HG03520 (cell line): ENCODE data around the gene MYOM3.
"Not testable (repeated sequence)": the region's sequence is repeated elsewhere in the genome, so short reads cannot be mapped to it uniquely, and the experiment has no call there.

Source experiments
- ATAC-seq: cut with Tn5 transposase; IDR thresholded peaks from one replicate; pipeline ENCODE4 v1.9.1; 2021; ENCODE audit warnings: mild to moderate bottlenecking, moderate library complexity; ENCODE audit not compliant: unreplicated experiment

Gene MYOM3

GRCh38 chr1:24074817-24075589, 36.9 kb downstream of the MYOM3 start:
- ATAC-seq: no peak

- ATAC-seq: no peak
Measured at GRCh38 chr1:24074196-24074595, 37.7 kb downstream of the MYOM3 start.

- no peak for ATAC-seq
Measured at GRCh38 chr1:24071941-24072340, 40.0 kb downstream of the MYOM3 start.

GRCh38 chr1:24070821-24071393, 41.0 kb downstream of the MYOM3 start:
- ATAC-seq: no peak

- no peak for ATAC-seq
Measured at GRCh38 chr1:24069817-24070216, 42.1 kb downstream of the MYOM3 start.

- no peak for ATAC-seq
Measured at GRCh38 chr1:24067978-24068377, 44.0 kb downstream of the MYOM3 start.

GRCh38 chr1:24065304-24065703, 46.6 kb downstream of the MYOM3 start:
- ATAC-seq: no peak

GRCh38 chr1:24062221-24062620, 49.7 kb downstream of the MYOM3 start:
- ATAC-seq: no peak

GRCh38 chr1:24060482-24060881, 51.5 kb downstream of the MYOM3 start:
- ATAC-seq: no peak

GRCh38 chr1:24058671-24059455, 53.1 kb downstream of the MYOM3 start:
- ATAC-seq: no peak

- ATAC-seq: no peak
Measured at GRCh38 chr1:24057171-24057570, 54.8 kb downstream of the MYOM3 start.

GRCh38 chr1:24055681-24056080, 56.3 kb downstream of the MYOM3 start:
- no peak for ATAC-seq

- ATAC-seq: no peak
Measured at GRCh38 chr1:24052220-24052619, 59.7 kb downstream of the MYOM3 start.

GRCh38 chr1:24051206-24051945, 60.6 kb downstream of the MYOM3 start:
- no peak for ATAC-seq

- ATAC-seq: no peak
Measured at GRCh38 chr1:24049733-24050132, 62.2 kb downstream of the MYOM3 start.

GRCh38 chr1:24048894-24049293, 63.0 kb downstream of the MYOM3 start:
- not testable (repeated sequence) for ATAC-seq

GRCh38 chr1:24048205-24048869, 63.6 kb downstream of the MYOM3 start:
- no peak for ATAC-seq

- ATAC-seq: no peak
Measured at GRCh38 chr1:24047110-24047477, 64.8 kb downstream of the MYOM3 start.

GRCh38 chr1:24045771-24046170, 66.2 kb downstream of the MYOM3 start:
- no peak for ATAC-seq

- not testable (repeated sequence) for ATAC-seq
Measured at GRCh38 chr1:24044672-24045071, 67.3 kb downstream of the MYOM3 start.
